ENCODE measurements around the gene EVI5L.

The EVI5L gene

GRCh38 chr19:7912697-7913564 lies 82.9 kb downstream of the EVI5L start:
- DNase-seq (ENCODE audit: low read depth) = no peak

GRCh38 chr19:7913652-7914051 lies 83.6 kb downstream of the EVI5L start:
- DNase-seq (ENCODE audit: low read depth) = no peak

- no peak for DNase-seq (ENCODE audit: low read depth)
Observed at GRCh38 chr19:7914099-7914498, 84.1 kb downstream of the EVI5L start.

Measured in T follicular helper cell (primary cell).